DMS114 treated with DMSO at 0.1 percent for 48 hours (cell line): ENCODE measurements around the gene TBX3.
A peak's percentile ranks its signal among the peaks of the same experiment; 100 is the strongest.

ENCODE experiments used
- DNase-seq: peaks from one replicate; lab custom pipeline; 2025; ENCODE audit not compliant: unreplicated experiment; lab: John Stamatoyannopoulos, UW

TBX3 gene

GRCh38 chr12:114668886-114669288, 15.1 kb downstream of the TBX3 start:
- DNase-seq = no peak

GRCh38 chr12:114668151-114668885, 15.7 kb downstream of the TBX3 start:
- peak; percentile 50 for DNase-seq

- DNase-seq = no peak
Measured at GRCh38 chr12:114667669-114668150, 16.3 kb downstream of the TBX3 start.

- no peak for DNase-seq
Measured at GRCh38 chr12:114666746-114667668, 17.0 kb downstream of the TBX3 start.

- DNase-seq = no peak
Measured at GRCh38 chr12:114665411-114666260, 18.3 kb downstream of the TBX3 start.

GRCh38 chr12:114664651-114665320, 19.2 kb downstream of the TBX3 start:
- DNase-seq = no peak

- peak; percentile 65 for DNase-seq
Measured at GRCh38 chr12:114662512-114663177, 21.3 kb downstream of the TBX3 start.

GRCh38 chr12:114661245-114661644, 22.7 kb downstream of the TBX3 start:
- no peak for DNase-seq

GRCh38 chr12:114659084-114659483, 24.9 kb downstream of the TBX3 start:
- no peak for DNase-seq

- no peak for DNase-seq
Measured at GRCh38 chr12:114658002-114658441, 26.0 kb downstream of the TBX3 start.

GRCh38 chr12:114657597-114657920, 26.4 kb downstream of the TBX3 start:
- DNase-seq = no peak

- DNase-seq = no peak
Measured at GRCh38 chr12:114656906-114657596, 26.9 kb downstream of the TBX3 start.

- DNase-seq = no peak
Measured at GRCh38 chr12:114655934-114656749, 27.8 kb downstream of the TBX3 start.

- no peak for DNase-seq
Measured at GRCh38 chr12:114649585-114649984, 34.4 kb downstream of the TBX3 start.

- no peak for DNase-seq
Measured at GRCh38 chr12:114648711-114649110, 35.3 kb downstream of the TBX3 start.

- no peak for DNase-seq
Measured at GRCh38 chr12:114638790-114639435, 45.1 kb downstream of the TBX3 start.

GRCh38 chr12:114636723-114637480, 47.1 kb downstream of the TBX3 start:
- DNase-seq = peak; percentile 15
